Measurements from ENCODE around the gene KISS1. TPM values are rescaled to one million over a fixed set of nuclear protein-coding genes. Genes with fewer than 3 reads are reported as not detected.

KISS1 gene
- total and polyA plus RNA-seq, 2 of the 4 experiments (the other 2 are of a cell fraction) = 11.7 to 27.3 TPM

GRCh38 chr1:204152310-204153044, 43.8 kb downstream of the KISS1 start:
- H3K27me3 ChIP-seq (ENCODE audit: control insufficient read depth, insufficient read depth, low read length) = peaks cover 9% of the 10 kb centered on the region; the same call in 1 of the 2 replicates
- peak overlapping the region; percentile 92 for H3K14ac ChIP-seq (replicated peaks; ENCODE audit: low read depth, low read length)
- ChIA-PET POLR2A (ENCODE audit: unreplicated experiment) (no interaction called here), CTCF (interaction anchor here (0.6 to 1.2 kb wide), 2 partner anchors 54 to 412 kb away, joined by 3 to 5 read pairs; no protein-coding TSS in a partner anchor)
- dilution Hi-C loops (cut with HindIII; ENCODE audit: low sequenced_read_pairs, unreplicated experiment) = loop anchor here (25.0 kb wide), 1 partner anchor 235 kb away; no protein-coding TSS in a partner anchor
- peak overlapping the region; percentile 85 for H3K9ac ChIP-seq (ENCODE audit: low read depth, low read length)
- H4K5ac ChIP-seq (ENCODE audit: low read depth, low read length) = peak overlapping the region; percentile 80
- H2AFZ ChIP-seq (replicated peaks; ENCODE audit: low read length, poor library complexity) = peak overlapping the region; percentile 95
- in situ Hi-C loops (cut with MboI; ENCODE audit: low sequenced_read_pairs) = no loop called here
- H4K91ac ChIP-seq (ENCODE audit: insufficient read depth, low read depth, low read length) = peak overlapping the region; percentile 71; the same call in 1 of the 2 replicates
- DNase-seq (no peak), ATAC-seq (ENCODE audit: low read depth) (peak; percentile 9)
- peak overlapping the region; percentile 19; the same call in 1 of the 2 replicates for H2BK120ac ChIP-seq (ENCODE audit: low read depth, low read length)
- no peaks in the 10 kb centered on the region for H3K9me3 ChIP-seq (ENCODE audit: control insufficient read depth, insufficient read depth, low read length)
- WGBS, 2 experiments (ENCODE audit: extremely low coverage in 2 of 2, insufficient read length in 1 of 2) = 45% methylated on average over 10 of the region's 25 CpGs; no CpG with 5 or more reads in 1 of the 2 experiments
- no peak overlapping the region for H2BK20ac ChIP-seq (ENCODE audit: low read depth, low read length)
- 0 out of 2 replicates have a peak, but pooled peaks cover 1% of the 10 kb centered on the region for H3K36me3 ChIP-seq (ENCODE audit: control insufficient read depth, insufficient read depth, low read length)
- no TSS peak for BruUV-seq (replicated peaks)
- peaks cover 0 to 9% of the 10 kb centered on the region in 2 experiments; a peak in 2 of 4 replicates for H3K79me1 ChIP-seq (ENCODE audit: low read depth in 1 of 2, low read length in 2 of 2)
- H3K9me1 ChIP-seq (ENCODE audit: insufficient read depth, low read length) = peaks cover 7% of the 10 kb centered on the region; the same call in 1 of the 2 replicates
- peak overlapping the region; percentile 15 for H3K18ac ChIP-seq (ENCODE audit: low read depth, low read length)
- intact Hi-C loops (cut with micrococcal nuclease) = no loop called here
- H3K56ac ChIP-seq (ENCODE audit: extremely low read depth, insufficient read depth, low read length) = peak overlapping the region; percentile 28; the same call in 1 of the 2 replicates
- H3K4me2 ChIP-seq (ENCODE audit: low read depth, low read length) = peak overlapping the region; percentile 93
- peak overlapping the region; percentile 84 for H2AK5ac ChIP-seq (ENCODE audit: low read depth, low read length)
- peak overlapping the region; percentile 20; the same call in 1 of the 2 replicates for H3K27ac ChIP-seq (ENCODE audit: insufficient read depth, low read length)
- peak overlapping the region; percentile 93 for H3K4ac ChIP-seq (ENCODE audit: low read depth, low read length)
- H2AK9ac ChIP-seq (replicated peaks; ENCODE audit: low read depth, low read length, poor library complexity) = peak overlapping the region; percentile 91
- no peaks in the 10 kb centered on the region for H4K20me1 ChIP-seq (ENCODE audit: insufficient read depth, low read length)
- TF ChIP-seq BHLHE40 (IDR thresholded peaks at IDR 0.05; ENCODE audit: low read depth, low read length) (no peak), RCOR1 (IDR thresholded peaks at IDR 0.05; ENCODE audit: insufficient replicate concordance, low read length) (no peak), FOS (IDR thresholded peaks at IDR 0.05; ENCODE audit: low read depth, low read length) (no peak), CHD1 (IDR thresholded peaks at IDR 0.05; ENCODE audit: low read depth, low read length) (no peak), MXI1 (IDR thresholded peaks at IDR 0.05; ENCODE audit: borderline replicate concordance, low read depth, low read length) (no peak)
- no peak overlapping the region for H2BK5ac ChIP-seq (ENCODE audit: low read depth, low read length, poor library complexity, severe bottlenecking)
- H3K23ac ChIP-seq (ENCODE audit: low read depth, low read length) = peak overlapping the region; percentile 82; the same call in 1 of the 2 replicates
- peak overlapping the region; percentile 41; the same call in 1 of the 3 replicates for H2BK15ac ChIP-seq (ENCODE audit: low read depth, low read length)
- peak overlapping the region; percentile 90 to 94 for H4K8ac ChIP-seq (ENCODE audit: low read depth in 2 of 2, low read length in 2 of 2)
- H3K4me1 ChIP-seq (ENCODE audit: control insufficient read depth, insufficient read depth, low read length) = peaks cover 7% of the 10 kb centered on the region
- H3K4me3 ChIP-seq (ENCODE audit: insufficient read depth, low read depth, low read length) = peak overlapping the region; percentile 95

Data from IMR-90 (cell line).